ENCODE measurements around the gene CNTN4.

DNA sequence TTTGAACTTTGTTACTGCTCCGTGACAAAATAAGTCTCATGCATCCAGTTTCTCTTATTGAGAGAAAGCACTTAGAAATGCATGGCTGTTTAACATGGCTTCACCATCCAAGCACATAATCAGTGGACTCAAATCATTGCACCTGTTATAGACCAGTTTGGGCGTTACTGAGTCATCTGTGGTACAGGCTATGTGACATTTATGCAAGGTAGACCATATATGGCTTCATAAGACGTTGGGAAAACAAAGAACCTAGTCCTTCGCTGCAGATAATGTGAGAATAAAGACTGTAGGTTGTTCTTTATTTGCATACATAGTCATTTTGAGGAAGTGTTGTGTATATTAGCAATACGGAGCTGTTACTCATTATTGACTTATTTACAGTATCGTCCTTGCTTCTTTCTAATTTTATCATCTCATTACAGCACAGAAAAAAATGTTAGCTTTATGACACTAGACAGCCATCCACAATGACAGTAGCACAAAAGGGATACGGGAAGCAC lies 636.8 kb downstream of the CNTN4 start:
- TF ChIP-seq, protein P1, sequence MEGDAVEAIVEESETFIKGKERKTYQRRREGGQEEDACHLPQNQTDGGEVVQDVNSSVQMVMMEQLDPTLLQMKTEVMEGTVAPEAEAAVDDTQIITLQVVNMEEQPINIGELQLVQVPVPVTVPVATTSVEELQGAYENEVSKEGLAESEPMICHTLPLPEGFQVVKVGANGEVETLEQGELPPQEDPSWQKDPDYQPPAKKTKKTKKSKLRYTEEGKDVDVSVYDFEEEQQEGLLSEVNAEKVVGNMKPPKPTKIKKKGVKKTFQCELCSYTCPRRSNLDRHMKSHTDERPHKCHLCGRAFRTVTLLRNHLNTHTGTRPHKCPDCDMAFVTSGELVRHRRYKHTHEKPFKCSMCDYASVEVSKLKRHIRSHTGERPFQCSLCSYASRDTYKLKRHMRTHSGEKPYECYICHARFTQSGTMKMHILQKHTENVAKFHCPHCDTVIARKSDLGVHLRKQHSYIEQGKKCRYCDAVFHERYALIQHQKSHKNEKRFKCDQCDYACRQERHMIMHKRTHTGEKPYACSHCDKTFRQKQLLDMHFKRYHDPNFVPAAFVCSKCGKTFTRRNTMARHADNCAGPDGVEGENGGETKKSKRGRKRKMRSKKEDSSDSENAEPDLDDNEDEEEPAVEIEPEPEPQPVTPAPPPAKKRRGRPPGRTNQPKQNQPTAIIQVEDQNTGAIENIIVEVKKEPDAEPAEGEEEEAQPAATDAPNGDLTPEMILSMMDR (IDR thresholded peaks at IDR 0.05): no peak
- TF ChIP-seq POLR2A (IDR thresholded peaks at IDR 0.05): no peak
